Anterior cingulate cortex (tissue), 58 donors: ENCODE data around the gene IFNW1.
"Not testable (repeated sequence)": the region's sequence is repeated elsewhere in the genome, so short reads cannot be mapped to it uniquely, and the experiment has no call there.

Source experiments
- DNase-seq, 58 donors: peaks; one replicate each; lab custom pipeline; 2025; lab: John Stamatoyannopoulos, UW

Gene IFNW1

DNA sequence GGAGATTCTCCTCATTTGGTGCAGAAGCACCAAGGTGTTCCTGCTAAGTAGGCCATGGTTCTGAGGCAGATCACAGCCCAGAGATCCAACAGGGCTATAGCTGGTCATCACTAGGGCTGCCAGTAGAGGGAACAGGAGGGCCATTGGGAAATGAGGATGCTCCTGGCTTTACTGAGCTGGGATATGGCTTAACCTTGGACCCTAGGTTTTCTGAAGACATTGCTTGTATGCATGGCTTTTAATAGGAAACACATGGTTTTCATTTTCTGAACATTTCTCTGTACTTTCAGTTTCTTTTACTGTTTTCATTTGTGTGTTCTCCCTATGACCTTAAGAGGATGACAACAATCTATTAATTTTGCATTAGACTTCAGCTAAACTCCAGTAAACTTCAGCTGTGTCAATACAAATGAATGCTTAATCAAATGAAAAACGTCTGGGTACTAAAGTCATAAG is at the start of gene IFNW1:
TSS of gene IFNW1 (minus strand) at position 406 of the 456 bp plus-strand sequence. CDS start at position 144, 262 bp downstream.
- DNase-seq = no peak

DNA sequence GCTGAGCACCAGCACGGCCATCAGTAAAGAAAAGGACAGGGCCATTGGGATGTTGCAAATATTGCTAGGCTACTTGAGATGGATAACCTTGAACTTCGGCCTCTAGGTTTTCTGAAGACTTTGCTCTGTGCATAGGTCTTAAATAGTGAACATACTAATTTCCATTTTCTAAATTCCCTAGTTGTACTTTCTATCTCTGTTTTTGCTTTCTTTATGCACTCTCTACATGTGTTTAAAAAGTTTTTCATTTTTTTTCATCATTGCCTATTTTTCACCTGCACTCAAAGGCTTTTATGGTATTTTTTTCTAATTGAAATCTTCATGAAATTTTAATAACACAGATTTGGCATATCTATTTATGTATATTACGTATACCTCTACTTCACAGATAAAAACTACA is 45.9 kb upstream of the IFNW1 start, which contains the start of gene IFNA4:
TSS of gene IFNA4 (minus strand) at position 101 of the 400 bp plus-strand sequence. CDS start at position 45, 56 bp downstream.
- not testable (repeated sequence) for DNase-seq

DNA sequence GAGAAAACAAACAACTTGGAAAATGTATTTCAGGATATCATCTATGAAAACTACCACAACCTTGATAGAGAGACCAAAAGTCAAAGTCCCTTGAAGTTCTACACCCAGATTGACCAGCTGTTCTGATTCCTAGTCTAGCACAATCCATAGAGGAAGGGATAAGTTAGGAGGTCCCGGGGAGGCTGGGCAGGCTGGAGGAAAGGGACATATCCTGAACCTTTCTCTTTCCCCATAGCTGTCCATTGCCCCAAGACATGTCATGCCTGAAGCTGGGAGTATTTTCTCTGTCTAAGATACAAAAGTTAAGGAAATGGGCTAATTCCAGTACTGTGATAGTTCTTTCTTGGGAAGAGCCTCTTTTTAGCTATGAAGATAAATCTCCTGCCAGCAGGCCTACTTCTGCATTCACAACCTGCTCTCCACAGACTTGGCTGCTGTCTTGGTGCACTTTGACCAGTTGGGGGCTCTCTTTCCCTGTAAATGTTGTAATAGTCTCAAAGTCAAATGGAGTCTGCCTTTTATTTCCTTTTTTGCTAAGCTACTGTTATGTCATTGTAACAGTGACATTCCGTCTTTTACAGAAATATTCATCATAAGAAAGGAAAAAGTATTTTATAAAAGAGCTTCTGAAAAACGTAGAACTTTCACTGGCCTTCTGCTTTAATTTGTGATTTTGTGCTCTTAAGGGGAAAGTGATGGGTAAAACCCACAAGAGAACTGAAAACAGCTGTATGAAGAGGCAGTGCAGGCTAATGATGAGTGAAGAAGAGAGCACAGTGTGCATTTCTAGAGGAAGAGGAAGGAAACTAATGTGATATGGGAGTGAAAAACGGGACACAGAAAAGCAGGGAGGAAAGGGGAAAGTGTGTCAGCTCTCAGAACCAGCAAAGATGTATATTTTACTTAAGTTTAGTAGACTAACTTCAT is 41.4 kb upstream of the IFNW1 start:
- DNase-seq = peak in 1 of 58 donors; percentile 2

DNA sequence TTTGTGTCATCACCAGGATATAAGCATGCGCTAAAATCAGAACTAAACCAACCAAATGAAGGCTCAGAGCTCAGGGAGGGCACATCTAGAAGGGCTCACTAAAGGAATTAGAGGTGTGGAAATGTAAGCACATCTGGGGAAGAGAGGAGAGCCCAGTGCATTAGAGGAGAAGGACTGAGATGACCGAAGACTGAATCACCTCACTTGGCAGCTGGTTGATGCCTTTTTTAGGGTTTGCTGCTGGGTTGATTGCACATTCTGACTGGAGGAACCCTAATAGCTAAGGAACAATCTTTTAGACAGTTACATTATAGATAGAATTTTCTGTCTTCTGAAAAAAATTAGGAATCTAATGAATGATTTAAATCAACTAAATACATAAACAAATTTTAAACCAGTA is 33.0 kb upstream of the IFNW1 start:
- no peak for DNase-seq

DNA sequence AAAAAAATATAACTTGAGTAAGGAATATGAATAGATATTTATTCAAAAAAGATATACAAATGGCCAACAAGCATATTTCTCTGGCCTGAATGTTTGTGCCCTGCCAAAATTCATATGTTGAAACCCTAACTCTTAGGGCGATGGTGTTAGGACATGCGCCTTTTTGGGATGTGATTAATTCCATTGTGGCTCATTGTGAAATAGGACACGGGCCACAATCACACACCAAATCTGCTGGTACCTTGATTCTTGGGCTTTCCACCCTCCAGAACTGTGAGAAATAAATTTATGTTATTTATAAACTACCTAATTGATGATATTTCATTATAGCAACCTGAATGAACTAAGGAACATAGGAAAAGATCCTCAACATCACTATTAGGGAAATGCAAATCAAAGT is 30.5 kb upstream of the IFNW1 start:
- DNase-seq = no peak

DNA sequence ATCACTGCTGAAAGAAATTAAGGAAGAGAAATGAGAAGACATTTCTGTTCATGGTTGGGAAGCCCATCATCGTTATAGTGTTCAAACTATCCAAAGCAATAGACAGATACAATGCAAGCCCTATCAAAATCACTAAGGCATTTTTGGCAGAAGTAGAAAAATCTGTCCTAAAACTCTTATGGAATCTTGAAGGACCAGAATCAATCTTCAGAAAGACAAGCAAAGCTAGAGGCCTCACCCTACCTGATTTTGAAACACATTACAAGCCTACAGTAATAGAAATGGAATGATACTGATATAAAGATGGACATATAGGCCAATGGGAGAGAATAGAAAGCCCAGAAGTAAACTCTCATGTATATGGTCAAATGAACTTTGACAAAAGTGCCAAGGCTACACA is 29.7 kb upstream of the IFNW1 start:
- no peak for DNase-seq

DNA sequence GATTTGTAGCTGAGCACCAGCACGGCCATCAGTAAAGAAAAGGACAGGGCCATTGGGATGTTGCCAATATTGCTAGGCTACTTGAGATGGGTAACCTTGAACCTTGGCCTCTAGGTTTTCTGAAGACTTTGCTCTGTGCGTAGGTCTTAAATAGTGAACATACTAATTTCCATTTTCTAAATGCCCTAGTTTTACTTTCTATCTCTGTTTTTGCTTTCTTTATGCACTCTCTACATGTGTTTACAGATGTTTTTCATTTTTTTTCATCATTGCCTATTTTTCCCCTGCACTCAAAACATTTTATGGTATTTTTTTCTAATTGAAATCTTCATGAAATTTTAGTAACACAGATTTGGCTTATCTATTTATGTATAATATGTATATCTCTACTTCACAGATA is 24.9 kb upstream of the IFNW1 start, which contains the start of gene IFNA21:
TSS of gene IFNA21 (minus strand) at position 101 of the 400 bp plus-strand sequence. CDS start at position 53, 48 bp downstream.
- DNase-seq = not testable (repeated sequence)

DNA sequence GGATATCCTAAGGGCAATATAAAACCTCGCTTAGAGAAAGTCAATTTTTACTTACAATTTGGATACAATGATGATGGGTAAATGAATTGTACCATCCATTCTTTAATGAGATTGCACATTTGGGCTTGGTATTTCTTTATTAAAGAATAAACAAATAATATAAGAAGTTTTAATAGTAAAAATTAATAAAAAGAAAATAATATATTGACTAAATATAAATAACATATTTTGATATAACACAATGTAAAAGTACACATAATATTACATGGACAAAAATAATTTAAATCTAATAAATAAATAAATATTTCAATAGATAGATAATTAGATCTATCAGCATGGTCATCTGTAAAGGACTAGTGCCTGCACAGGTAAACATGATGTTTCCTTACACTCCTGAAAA is 23.9 kb upstream of the IFNW1 start:
- no peak for DNase-seq

DNA sequence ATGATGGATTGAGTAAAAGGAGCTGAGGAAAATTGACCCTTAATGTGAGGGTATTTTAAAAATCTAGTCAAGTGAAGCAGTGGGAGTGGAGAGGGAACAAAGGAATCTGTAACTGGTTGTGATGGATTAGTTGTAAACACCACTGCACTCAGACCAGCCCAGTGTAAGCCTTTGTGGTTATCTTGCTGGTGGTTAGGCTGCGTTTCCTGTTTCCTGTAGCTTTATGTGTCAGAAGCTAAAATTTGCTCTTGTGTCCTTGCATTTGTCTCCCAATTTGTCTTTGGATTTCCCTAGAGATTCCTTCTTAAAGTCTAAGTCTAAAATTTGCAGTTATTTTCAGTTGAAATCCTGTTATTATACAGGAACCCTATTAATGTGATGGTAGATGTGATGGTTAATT is 18.5 kb upstream of the IFNW1 start:
- DNase-seq = no peak

DNA sequence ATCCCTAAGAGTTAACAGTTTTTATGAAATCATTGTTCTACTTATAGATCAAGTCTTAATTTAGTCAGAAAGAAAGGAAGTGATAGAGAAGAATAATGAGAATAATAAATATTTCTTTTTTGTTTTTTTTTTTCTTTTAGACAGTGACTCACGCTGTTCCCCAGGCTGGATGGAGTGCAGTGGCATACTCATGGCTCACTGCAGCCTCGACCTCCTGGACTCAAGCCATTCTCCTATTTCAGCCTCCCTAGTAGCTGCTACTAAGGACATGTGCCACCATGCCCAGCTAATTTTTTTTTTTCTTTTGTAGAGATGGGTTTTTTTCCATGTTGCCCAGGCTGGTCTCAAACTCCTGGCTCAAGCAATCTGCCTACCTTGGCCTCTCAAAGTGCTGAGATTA is 13.9 kb upstream of the IFNW1 start:
- DNase-seq = no peak

DNA sequence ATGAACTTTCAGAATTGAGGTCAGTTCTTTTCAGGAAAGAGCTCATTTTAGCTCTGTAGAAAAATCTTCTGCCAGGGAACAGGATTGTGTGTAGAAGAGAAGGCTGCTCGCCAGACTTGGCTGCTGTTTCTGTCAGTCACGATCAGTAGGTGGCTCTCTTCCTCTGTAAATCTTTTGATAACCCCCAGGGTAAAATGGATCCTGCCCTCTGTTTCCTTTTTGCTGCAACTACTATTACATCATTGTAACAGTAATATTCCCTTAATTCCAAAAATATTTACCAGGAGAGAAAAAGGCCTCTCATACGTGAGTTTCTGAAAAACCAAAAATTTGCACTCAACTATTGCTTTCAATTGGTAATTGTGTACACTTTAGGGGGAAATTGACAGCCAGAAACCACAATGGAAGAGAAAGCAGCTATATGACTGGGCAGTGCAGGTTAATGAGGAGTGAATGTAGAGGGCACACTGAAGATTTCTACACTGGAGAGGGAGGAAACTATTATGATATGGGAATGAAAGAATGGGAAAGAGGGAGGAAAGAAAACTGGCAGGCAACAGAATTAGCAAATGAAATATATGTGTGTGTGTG is 12.5 kb upstream of the IFNW1 start:
- DNase-seq = peak in 12 of 58 donors; percentile 0 to 33 (median 12)

DNA sequence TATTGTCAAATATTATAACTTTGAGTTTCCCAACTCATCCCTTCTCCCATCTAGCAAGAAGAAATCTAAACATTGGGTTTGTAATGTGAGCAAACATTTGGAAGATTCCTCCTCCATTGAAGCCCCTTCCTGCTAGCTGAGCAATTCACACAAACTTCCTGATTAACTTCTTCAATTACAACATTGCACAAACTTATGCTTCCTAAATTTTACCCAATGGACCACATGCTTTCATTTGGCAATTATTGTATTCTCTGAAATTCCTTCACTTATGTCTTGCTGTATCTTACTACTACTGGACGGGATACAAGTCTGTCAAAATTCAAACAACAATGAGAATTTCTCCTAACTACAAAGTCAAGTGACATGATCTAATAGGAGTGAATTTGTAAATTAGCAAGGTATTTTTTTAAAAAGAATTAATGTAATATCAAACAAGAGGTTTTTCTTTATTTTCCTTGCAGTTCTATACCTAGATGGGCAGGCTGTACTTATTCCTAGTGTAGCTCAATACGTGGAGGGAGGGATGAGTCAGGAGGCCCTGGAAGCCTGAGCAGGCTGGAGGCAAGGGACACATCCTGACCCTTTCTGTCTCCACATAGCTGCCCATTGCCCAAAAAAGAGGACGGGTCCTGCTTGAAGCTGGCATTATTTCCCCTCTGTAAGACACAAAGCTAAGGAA is 11.8 kb upstream of the IFNW1 start:
- peak in 3 of 58 donors; percentile 2 to 12 (median 11) for DNase-seq

DNA sequence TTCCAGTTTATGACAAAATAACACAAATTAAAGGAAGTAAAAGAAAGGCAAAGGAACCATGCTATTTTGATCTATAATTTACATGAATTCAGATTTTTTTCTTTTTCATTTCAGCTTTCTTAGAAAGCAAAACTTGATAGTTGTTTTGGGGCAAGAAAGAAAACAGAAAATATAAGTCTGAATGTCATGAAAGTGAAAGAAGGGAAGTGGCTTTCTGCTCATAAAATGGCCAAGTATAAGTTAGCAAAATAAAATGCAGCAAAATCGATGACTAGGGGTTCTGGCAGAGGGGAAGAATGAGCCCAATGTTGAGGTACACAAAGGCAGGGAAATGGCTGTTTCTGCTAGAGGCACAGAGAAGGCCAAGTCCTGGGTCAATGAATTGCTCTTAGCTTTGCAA is 3.0 kb upstream of the IFNW1 start:
- no peak for DNase-seq

DNA sequence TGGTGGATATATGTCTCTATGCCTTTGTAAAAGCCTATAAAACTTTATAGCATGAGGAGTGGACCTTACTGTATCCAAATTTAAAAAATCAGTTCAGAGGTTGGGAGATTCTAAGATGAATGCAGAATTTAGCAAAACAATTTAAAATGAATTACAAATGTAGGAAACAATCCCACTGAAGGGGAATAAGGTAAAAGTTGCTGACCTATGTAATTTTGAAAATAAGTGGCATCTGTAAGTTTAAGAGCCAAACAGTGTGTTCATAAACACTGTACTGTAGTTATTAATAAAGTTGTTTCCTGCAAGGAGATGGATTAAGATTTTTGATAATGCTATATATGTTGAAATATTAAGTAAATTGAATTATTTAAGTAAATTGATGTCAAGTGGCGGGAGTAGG is 4.6 kb downstream of the IFNW1 start:
- DNase-seq = no peak

DNA sequence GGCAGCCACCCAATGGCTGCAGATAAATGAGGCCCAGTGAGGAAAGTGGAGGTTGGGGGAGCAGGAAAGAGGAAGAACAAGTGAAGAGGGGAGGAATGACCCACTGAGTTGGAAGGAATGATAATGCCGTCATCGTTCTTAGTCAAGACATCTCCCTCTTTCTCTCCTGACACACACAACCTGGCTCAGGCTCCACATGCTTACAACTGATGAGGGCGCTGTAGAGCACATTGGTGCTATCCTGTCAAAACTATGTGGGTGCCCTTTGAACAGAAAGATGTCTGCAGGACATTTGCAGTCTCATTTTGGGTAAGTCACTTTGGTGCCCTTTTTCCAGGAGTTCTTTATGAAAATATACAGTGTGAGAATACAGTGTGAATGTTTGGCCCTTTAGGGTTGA is 5.9 kb downstream of the IFNW1 start:
- no peak for DNase-seq

DNA sequence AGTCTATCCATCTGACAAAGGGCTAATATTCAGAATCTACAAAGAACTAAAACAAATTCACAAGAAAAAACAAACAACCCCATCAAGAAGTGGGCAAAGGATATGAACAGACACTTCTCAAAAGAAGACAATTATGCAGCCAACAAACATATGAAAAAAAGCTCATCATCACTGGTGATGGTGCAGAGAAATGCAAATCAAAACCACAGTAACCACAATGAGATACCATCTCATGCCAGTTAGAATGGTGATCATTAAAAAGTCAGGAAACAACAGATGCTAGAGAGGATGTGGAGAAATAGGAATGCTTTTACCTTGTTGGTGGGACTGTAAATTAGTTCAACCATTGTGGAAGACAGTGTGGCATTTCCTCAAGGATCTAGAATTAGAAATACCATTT is 13.4 kb downstream of the IFNW1 start:
- not testable (repeated sequence) for DNase-seq

DNA sequence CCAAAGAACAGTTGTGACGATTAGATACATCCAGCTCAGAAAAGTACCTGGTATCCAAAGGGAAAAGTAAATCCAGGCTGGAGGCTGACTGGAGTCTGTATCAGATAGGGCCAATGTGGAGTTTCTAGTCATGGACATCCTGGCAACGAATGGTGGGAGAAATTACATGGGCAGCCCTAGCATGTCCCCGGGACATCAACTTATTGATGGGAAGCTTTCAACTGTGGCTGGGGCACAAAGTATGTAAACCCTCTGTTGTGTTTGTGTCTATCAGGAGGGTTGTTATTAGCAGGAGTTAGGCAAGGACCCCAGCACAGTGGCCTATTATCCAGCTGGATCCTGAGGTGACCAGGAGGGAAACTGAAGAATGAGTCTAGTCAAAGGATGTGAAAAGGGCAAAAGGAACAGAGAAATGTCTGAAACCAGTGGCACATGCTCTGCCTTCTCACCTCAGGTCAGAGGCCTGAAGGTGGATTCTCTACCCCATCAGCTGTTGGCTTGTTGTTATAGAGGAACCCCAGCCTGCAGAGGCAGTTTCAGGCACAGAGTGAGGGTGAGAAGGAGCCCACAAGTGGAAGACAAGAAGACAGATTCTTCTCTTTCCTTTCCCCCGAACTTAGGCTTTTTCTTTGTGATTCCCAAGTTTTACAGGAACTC is 19.9 kb downstream of the IFNW1 start:
- no peak for DNase-seq

DNA sequence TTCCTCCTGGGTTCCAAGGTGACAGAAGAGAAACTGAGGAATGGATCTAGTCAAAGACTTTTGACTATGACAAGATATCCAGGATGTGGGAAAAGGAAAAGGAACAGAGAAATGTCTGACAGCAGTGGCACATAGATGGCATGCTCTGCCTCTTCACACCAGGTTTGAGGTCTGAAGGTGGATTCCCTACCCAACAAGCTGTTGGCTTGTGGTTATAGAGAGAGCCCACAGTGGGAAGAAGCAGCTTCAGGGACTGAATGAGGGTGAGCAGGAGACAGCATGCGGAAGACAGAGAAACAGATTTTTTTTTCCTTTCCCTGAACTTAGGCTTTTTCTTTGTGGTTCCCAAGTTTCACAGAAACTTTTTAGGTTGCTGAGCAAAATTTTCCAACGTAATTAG is 20.6 kb downstream of the IFNW1 start:
- no peak for DNase-seq

DNA sequence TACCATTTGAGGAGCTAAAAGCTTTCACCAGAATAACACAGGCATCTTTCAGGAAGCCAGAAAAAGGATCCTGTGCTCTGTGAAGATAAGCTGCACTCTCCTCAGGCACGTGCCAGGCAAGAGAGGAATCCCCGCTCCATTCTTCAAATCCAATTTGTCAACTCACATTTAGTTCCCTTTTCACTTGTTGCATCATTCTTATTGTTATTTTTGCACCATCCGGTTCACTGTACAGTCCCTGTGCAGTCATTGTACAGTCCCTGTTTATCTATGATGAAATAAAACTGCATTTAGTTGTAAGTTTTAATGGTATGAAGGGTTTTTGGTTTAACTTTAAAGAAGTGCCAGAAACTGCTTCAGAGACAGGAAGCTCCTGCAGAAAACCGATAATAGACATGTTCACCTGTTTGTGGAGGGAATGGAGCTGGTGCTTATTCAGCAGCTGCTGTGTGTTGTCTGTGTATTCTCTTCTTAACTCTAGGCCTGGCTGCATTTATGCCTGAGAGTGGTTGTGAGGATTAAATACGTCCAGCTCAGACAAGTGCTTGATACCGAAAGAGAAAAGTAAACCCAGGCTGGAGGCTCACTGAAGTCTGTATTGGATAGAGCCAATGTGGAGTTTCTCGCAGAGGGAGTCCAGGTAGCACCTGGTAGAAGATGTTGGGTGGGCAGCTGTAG is 22.4 kb downstream of the IFNW1 start:
- DNase-seq = no peak

DNA sequence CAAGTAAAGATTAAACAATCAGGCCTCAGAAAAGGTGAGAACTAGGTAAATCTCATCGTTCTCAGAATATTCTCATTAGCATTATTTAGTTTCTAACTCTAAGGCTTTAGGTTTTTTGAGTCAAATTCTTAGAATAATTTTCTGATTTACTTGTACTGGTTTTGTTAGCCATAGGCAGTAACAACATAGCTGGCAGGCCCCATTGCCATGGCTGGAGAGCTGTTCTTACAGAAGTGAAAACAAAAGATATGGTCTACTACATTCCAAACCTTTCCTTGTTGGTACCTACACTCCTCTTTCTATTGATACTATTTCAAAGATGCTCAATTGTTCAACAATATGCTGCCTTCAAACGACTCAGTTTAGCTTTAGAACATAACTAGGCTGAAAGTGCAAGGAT is 27.3 kb downstream of the IFNW1 start:
- no peak for DNase-seq
